IPS-15b (cell line): ENCODE measurements around the gene ARPC2.
A peak's percentile ranks its signal among the peaks of the same experiment; 100 is the strongest.

Experiments used
- H3K27me3 ChIP-seq: one replicate; pipeline ENCODE4 v1.6.1; 2013; ENCODE audit warnings: low read length; ENCODE audit not compliant: control insufficient read depth, insufficient read depth
- H3K36me3 ChIP-seq: one replicate; pipeline ENCODE4 v1.6.1; 2013; ENCODE audit warnings: low read length; ENCODE audit not compliant: control insufficient read depth, insufficient read depth
- H3K4me1 ChIP-seq: one replicate; pipeline ENCODE4 v1.6.1; 2013; ENCODE audit warnings: mild to moderate bottlenecking, low read length; ENCODE audit not compliant: control insufficient read depth, insufficient read depth
- H3K4me3 ChIP-seq: one replicate; pipeline ENCODE4 v1.5.1; 2013; ENCODE audit warnings: low read depth, low read length
- H3K9ac ChIP-seq: one replicate; pipeline ENCODE4 v1.6.1; 2013; ENCODE audit warnings: low read depth, mild to moderate bottlenecking, low read length
- H3K9me3 ChIP-seq: one replicate; pipeline ENCODE4 v1.6.1; 2013; ENCODE audit warnings: mild to moderate bottlenecking, low read length; ENCODE audit not compliant: control insufficient read depth, insufficient read depth

The ARPC2 gene

GRCh38 chr2:218275371-218276072 lies 58.5 kb downstream of the ARPC2 start:
- Histone ChIP-seq H3K9ac (peak overlapping the region; percentile 24), H3K27me3 (no peaks in the 10 kb centered on the region), H3K4me3 (no peak overlapping the region), H3K36me3 (peaks cover 40% of the 10 kb centered on the region), H3K9me3 (no peaks in the 10 kb centered on the region), H3K4me1 (no peaks in the 10 kb centered on the region)

- no peaks in the 10 kb centered on the region for H3K27me3 ChIP-seq
- H3K4me3 ChIP-seq: no peak overlapping the region
- peaks cover 40% of the 10 kb centered on the region for H3K36me3 ChIP-seq
- H3K4me1 ChIP-seq: no peaks in the 10 kb centered on the region
- H3K9ac ChIP-seq: no peak overlapping the region
- no peaks in the 10 kb centered on the region for H3K9me3 ChIP-seq
Measured at GRCh38 chr2:218276986-218277755, 60.2 kb downstream of the ARPC2 start.

- Histone ChIP-seq H3K9ac (no peak overlapping the region), H3K36me3 (peaks cover 40% of the 10 kb centered on the region), H3K9me3 (no peaks in the 10 kb centered on the region), H3K27me3 (no peaks in the 10 kb centered on the region), H3K4me3 (no peak overlapping the region), H3K4me1 (no peaks in the 10 kb centered on the region)
Measured at GRCh38 chr2:218277921-218278320, 60.9 kb downstream of the ARPC2 start.

- Histone ChIP-seq H3K27me3 (no peaks in the 10 kb centered on the region), H3K4me1 (no peaks in the 10 kb centered on the region), H3K9ac (no peak overlapping the region), H3K4me3 (no peak overlapping the region), H3K36me3 (peaks cover 37% of the 10 kb centered on the region), H3K9me3 (no peaks in the 10 kb centered on the region)
Measured at GRCh38 chr2:218278531-218279360, 61.8 kb downstream of the ARPC2 start.

- H3K36me3 ChIP-seq: peaks cover 21% of the 10 kb centered on the region
Measured at GRCh38 chr2:218280260-218280870, 63.4 kb downstream of the ARPC2 start.

GRCh38 chr2:218281449-218281848 lies 64.5 kb downstream of the ARPC2 start:
- Histone ChIP-seq H3K9ac (no peak overlapping the region), H3K4me3 (no peak overlapping the region), H3K9me3 (no peaks in the 10 kb centered on the region), H3K36me3 (peaks cover 15% of the 10 kb centered on the region), H3K4me1 (peaks cover 3% of the 10 kb centered on the region), H3K27me3 (no peaks in the 10 kb centered on the region)

More at GRCh38 chr2:218280260-218280870, 63.4 kb downstream of the ARPC2 start:
- no peaks in the 10 kb centered on the region for H3K4me1 ChIP-seq
- no peaks in the 10 kb centered on the region for H3K27me3 ChIP-seq
- no peaks in the 10 kb centered on the region for H3K9me3 ChIP-seq
- no peak overlapping the region for H3K4me3 ChIP-seq
- H3K9ac ChIP-seq: no peak overlapping the region

GRCh38 chr2:218282173-218282991 lies 65.4 kb downstream of the ARPC2 start:
- H3K4me1 ChIP-seq: peaks cover 8% of the 10 kb centered on the region
- no peak overlapping the region for H3K4me3 ChIP-seq
- H3K36me3 ChIP-seq: peaks cover 8% of the 10 kb centered on the region
- H3K27me3 ChIP-seq: no peaks in the 10 kb centered on the region
- no peaks in the 10 kb centered on the region for H3K9me3 ChIP-seq
- H3K9ac ChIP-seq: no peak overlapping the region

GRCh38 chr2:218284106-218284811 lies 67.3 kb downstream of the ARPC2 start:
- Histone ChIP-seq H3K4me1 (peaks cover 8% of the 10 kb centered on the region), H3K9me3 (no peaks in the 10 kb centered on the region), H3K36me3 (peaks cover under 1% of the 10 kb centered on the region), H3K4me3 (no peak overlapping the region), H3K9ac (peak overlapping the region; percentile 54), H3K27me3 (no peaks in the 10 kb centered on the region)

- Histone ChIP-seq H3K4me3 (no peak overlapping the region), H3K9ac (no peak overlapping the region), H3K4me1 (peaks cover 8% of the 10 kb centered on the region)
Measured at GRCh38 chr2:218285604-218286003, 68.6 kb downstream of the ARPC2 start.

GRCh38 chr2:218286570-218287459 lies 69.8 kb downstream of the ARPC2 start:
- Histone ChIP-seq H3K4me1 (peaks cover 8% of the 10 kb centered on the region), H3K9ac (peak overlapping the region; percentile 54), H3K9me3 (no peaks in the 10 kb centered on the region), H3K36me3 (no peaks in the 10 kb centered on the region), H3K27me3 (no peaks in the 10 kb centered on the region), H3K4me3 (peak overlapping the region; percentile 45)

More at GRCh38 chr2:218285604-218286003, 68.6 kb downstream of the ARPC2 start:
- no peaks in the 10 kb centered on the region for H3K9me3 ChIP-seq
- H3K36me3 ChIP-seq: no peaks in the 10 kb centered on the region
- no peaks in the 10 kb centered on the region for H3K27me3 ChIP-seq
